Measurements from ENCODE around the gene OSBPL7.

- TF ChIP-seq CTCF (IDR thresholded peaks at IDR 0.05; ENCODE audit: insufficient read depth, low read depth, low read length) (no peak), EZH2 (IDR thresholded peaks at IDR 0.05; ENCODE audit: insufficient read depth, low read length) (no peak)
Observed at GRCh38 chr17:47821031-47821423, 567 bp downstream of the OSBPL7 start.

All from astrocyte (in vitro differentiated cells and primary cell).